ENCODE results near the gene CAMTA1.

DNA sequence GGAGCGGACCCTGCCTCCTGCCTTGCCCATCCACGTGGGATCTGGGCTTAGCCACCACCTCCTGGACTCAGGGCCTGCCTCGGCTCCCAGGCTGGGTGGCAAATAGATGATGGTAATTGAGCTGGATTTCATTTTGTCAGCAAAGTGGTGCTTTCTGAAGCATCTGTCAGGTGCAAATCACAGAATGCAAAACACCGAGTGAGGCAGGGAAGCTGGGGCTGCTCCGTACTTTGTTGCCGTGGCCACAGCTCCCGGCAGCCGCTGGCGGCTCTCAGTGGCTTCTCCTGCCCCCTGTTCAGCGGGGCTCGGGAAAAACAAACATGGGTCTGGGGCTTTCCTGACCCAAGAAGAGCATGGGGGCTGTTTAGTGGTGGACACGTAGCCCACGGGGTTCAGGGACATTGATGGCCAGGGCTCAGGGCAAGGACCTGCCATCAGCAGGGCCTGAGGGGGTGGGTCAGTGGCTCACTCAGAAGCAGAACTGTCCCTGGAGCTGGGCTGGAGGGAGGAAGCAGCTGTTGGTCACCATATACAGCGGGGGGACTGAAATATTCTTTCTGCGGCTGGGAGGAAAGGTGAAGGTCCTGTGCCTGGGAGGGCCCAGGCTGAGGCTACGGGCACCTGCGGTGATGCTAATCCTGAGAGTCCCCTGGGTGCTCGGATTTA lies 855.8 kb downstream of the CAMTA1 start:
- no peak for TF ChIP-seq CTCF (conservative IDR thresholded peaks at IDR 0.05; ENCODE audit: low read length)
- TF ChIP-seq EZH2phosphoT487 (IDR thresholded peaks at IDR 0.05; ENCODE audit: borderline replicate concordance, low read depth, low read length): no peak
